Choroid plexus epithelial cell (primary cell): ENCODE data around the gene GRAP.

ENCODE experiments used
- DNase-seq: peaks from one replicate; pipeline ENCODE4 v3.0.0-alpha.2; 2010; ENCODE audit warnings: low read depth
- H3K4me3 ChIP-seq: 2 replicates; pipeline ENCODE4 v1.5.1; 2011; ENCODE audit warnings: low read depth, mild to moderate bottlenecking, control low read depth, low read length, moderate library complexity
- TF ChIP-seq, protein P1 (sequence below): conservative IDR thresholded peaks from 2 replicates; pipeline ENCODE4 v1.5.1; 2011; ENCODE audit warnings: low read depth, mild to moderate bottlenecking, control low read depth, inconsistent platforms, low read length, moderate library complexity

The GRAP gene

DNA sequence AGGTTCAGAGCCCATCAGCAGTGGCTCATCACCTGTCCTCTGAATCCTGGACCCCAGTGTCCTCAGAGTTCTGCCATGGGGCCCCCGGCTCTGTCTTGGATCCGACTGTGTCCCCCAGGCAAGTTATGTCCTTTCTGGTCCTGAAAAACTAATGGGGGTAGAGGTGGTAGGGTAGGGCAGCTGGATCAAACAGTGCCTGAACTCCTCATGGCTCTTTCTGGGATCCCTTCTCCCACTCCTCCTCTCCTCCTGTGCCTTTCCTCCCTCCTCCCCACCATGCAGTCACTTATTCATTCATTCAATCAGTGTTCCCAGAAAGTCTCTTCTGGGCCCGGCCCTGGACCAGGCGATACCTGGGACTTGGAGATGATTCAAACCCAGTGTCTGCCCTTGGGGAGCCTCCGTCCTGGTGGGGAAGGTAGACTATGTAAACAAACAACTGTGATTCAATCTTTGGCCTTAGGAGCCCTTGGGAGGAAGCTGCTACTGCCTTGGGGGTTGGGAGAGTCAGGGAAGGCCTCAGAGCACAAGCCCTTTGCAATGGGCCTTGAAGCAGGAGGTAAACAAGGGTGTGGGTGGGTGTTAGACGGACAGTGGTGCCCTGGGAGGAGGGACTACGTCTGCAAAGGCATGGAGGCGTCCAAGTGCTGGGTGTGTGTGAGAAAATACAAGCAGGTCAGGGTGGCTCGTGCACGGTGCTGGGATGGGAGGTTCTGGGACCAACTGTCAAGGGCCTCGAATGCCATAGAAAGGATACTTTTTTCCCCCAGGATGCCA, 35.8 kb downstream of the GRAP start:
- no peak overlapping the region for H3K4me3 ChIP-seq
- TF ChIP-seq, protein P1, sequence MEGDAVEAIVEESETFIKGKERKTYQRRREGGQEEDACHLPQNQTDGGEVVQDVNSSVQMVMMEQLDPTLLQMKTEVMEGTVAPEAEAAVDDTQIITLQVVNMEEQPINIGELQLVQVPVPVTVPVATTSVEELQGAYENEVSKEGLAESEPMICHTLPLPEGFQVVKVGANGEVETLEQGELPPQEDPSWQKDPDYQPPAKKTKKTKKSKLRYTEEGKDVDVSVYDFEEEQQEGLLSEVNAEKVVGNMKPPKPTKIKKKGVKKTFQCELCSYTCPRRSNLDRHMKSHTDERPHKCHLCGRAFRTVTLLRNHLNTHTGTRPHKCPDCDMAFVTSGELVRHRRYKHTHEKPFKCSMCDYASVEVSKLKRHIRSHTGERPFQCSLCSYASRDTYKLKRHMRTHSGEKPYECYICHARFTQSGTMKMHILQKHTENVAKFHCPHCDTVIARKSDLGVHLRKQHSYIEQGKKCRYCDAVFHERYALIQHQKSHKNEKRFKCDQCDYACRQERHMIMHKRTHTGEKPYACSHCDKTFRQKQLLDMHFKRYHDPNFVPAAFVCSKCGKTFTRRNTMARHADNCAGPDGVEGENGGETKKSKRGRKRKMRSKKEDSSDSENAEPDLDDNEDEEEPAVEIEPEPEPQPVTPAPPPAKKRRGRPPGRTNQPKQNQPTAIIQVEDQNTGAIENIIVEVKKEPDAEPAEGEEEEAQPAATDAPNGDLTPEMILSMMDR: no peak
- peak; percentile 46 for DNase-seq

DNA sequence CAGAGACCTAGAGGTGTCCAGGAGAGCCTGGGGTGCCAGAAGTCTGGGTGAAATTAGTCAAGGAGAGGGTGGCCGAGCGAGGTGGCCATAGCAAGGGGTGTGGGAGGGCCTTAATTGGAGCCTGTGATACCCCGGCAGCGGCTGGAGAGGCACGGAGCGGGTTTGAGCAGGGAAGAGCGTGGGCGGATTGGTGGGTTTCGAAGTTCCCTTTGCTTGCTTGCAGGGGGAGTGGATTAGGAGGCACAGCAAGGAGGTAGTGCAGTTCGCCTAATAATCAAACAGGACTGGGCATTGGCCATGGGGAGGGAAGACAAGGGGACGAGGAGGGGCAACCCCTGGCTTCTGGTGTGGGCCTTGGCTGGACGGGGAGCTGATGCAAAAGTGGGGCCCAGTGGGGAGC, 36.8 kb downstream of the GRAP start:
- DNase-seq: no peak
- no peak overlapping the region for H3K4me3 ChIP-seq
- TF ChIP-seq, protein P1: no peak

DNA sequence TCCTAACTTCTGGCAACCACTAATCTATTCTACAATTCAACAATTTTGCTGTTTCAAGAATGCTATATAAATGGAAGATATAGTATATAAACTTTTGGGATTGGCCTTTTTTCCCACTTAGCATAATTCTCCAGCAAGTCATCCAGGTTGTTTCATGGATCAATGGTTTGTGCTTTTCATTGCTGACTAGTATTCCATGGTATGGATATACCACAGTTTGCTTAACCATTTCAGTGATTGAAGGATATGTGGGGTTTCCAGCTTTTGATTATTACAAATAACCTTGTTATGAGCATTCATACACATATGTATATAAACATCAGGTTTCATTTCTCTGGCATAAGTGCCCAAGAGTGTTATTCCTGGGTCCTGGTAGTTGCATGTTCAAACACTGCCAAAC, 40.1 kb downstream of the GRAP start:
- TF ChIP-seq, protein P1: no peak
- DNase-seq: no peak
- no peak overlapping the region for H3K4me3 ChIP-seq

DNA sequence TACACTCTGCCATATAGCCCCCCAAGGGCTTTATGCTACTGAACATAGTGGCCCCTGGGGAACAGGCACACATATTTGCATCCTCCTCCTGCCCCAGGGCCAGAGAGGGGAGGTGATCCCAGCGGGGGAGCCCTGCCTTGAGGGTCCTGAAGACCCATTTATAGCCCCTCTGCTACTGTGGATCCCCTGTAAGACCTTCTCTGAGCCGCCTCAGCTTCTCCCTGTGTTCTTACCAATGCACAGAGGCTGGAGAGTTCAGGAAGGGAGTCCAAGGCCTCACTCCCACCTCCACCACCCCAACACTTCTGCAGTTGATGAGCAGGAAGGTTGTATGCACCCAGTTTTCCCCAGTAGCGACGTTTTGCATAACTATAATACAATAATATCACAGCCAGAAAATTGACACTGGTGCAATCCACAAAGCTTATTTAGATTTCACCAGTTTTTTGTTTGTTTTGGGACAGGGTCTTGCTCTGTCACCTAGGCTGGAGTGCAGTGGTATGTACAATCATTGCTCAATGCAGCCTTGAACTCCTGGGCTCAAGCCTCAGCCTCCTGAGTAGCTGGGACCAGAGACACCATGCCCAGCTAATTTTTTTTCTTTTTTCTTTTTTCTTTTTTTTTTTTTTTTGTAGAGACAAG, 40.8 kb downstream of the GRAP start:
- TF ChIP-seq, protein P1: no peak
- no peak overlapping the region for H3K4me3 ChIP-seq
- DNase-seq: no peak

DNA sequence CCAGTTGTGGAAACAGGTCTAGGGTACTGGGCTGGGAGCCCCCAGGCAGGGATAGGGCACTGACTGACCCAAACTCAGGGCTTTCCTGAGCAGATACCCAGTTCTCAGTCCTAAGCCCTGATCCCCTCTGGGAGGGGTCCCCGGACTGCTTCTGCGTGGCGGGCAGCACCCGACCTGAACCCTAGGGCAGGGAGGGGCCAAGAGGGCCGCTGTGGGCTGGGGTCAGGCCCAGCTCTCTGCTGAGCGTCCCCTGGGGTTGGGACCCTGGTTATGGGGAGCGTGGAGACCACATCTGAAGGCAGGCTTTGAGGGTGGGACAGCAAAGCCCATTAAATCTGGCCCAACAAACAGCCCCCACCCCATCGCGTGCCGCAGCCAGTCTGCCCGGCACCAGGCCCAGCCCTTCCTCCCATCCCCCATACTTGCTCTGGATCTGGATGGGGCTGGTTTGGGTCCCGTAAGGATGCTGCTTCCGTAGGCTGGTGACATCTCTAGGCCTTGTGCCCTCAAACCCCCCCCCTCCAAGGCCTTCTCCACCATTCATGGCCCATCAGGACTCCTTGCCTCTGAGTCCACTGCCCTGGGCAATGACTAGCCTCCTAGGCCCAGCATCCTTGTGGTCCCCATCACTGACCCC, 41.5 kb downstream of the GRAP start:
- no peak for DNase-seq
- TF ChIP-seq, protein P1: no peak

DNA sequence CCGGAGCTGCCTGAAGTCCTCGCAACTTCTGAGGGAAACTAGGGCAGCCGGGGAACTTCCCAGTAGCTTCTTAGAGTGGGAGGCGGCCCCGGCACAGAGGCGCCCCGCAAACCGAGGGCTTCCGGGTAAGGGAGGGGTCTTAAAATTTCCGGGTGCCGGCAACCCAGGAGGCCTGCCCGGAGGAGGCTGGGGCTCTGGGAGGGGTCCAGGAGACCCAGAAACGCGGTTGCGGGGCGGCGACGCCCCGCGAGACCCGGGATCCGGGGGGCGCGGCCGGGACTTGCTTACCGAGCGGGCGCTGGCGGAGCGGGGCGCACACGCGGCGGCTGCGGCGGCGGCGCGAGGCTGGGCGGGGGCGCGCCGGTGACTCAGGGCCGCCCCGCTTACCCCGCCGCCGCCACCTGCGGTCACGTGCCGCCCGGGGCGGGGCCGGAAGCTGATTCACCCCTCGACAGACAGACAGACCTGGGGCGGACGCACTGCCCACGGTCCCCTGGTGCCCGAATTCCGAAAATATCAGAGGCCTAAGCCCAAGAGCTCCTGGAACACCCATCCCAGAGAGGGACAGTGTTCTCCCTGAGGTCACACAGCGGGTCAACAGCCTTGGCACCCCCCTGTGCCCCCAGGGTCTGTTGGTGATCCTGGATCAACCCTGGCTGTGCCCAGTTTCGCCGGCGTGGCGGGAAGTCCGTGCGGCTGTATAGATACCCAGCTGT, 42.2 kb downstream of the GRAP start, which contains the start of gene FAM83G:
FAM83G (minus strand) TSS at position 344 of the 716 bp plus-strand sequence. CDS start 723 bp downstream, outside the sequence.
- TF ChIP-seq, protein P1: no peak
- DNase-seq: peak; percentile 54
- peak within 1 kb of the TSS; percentile 67 for H3K4me3 ChIP-seq

More for the DNA sequence above, 41.5 kb downstream of the GRAP start:
- H3K4me3 ChIP-seq: peak overlapping the region; percentile 67
